HepG2 (cell line): ENCODE measurements around the gene NOP56. TPM values are rescaled to one million over a fixed set of nuclear protein-coding genes. Genes with fewer than 3 reads are reported as not detected.
A peak's percentile ranks its signal among the peaks of the same experiment; 100 is the strongest.

Experiments
- FOSL2 ChIP-seq: sonication (generic); formaldehyde crosslinking; IDR thresholded peaks from 2 replicates; pipeline ENCODE4 v1.4.0; 2020; ENCODE audit warnings: missing genetic modification reagents
- HMGXB3 ChIP-seq: sonication (generic); formaldehyde crosslinking; IDR thresholded peaks from 2 replicates; pipeline ENCODE4 v1.4.0; 2020; ENCODE audit warnings: missing genetic modification reagents, borderline replicate concordance
- ISL2 ChIP-seq: sonication (generic); formaldehyde crosslinking; IDR thresholded peaks from 2 replicates; pipeline ENCODE4 v1.5.0; 2020; ENCODE audit warnings: missing genetic modification reagents
- KAT8 ChIP-seq: IDR thresholded peaks from 2 replicates; pipeline ENCODE4 v1.6.1; 2016; ENCODE audit warnings: missing genetic modification reagents, missing compliant biosample characterization
- KLF13 ChIP-seq: sonication (generic); formaldehyde crosslinking; IDR thresholded peaks from 2 replicates; pipeline ENCODE4 v1.4.0; 2020; ENCODE audit warnings: mild to moderate bottlenecking, missing genetic modification reagents
- MBNL3 ChIP-seq: fragments of 250-450 bp; sonication (Bioruptor Pico); conservative IDR thresholded peaks from 2 replicates; pipeline ENCODE4 v1.8.0; 2022; ENCODE audit warnings: mild to moderate bottlenecking, inconsistent platforms
- MTA1 ChIP-seq: sonication (generic); formaldehyde crosslinking; IDR thresholded peaks from 2 replicates; pipeline ENCODE4 v1.4.0; 2020; ENCODE audit warnings: missing genetic modification reagents, mild to moderate bottlenecking, borderline replicate concordance
- NFYC ChIP-seq: IDR thresholded peaks from 2 replicates; pipeline ENCODE4 v1.6.1; 2016; ENCODE audit warnings: missing genetic modification reagents, missing compliant biosample characterization
- NKX3-1 ChIP-seq: sonication (generic); formaldehyde crosslinking; IDR thresholded peaks from 2 replicates; pipeline ENCODE4 v1.5.0; 2020; ENCODE audit warnings: missing genetic modification reagents
- PATZ1 ChIP-seq: sonication (generic); formaldehyde crosslinking; IDR thresholded peaks from 2 replicates; pipeline ENCODE4 v1.4.0; 2020; ENCODE audit warnings: missing genetic modification reagents
- REPIN1 ChIP-seq: sonication (generic); formaldehyde crosslinking; IDR thresholded peaks from 2 replicates; pipeline ENCODE4 v1.8.0; 2022; ENCODE audit warnings: missing genetic modification reagents, low read depth, mild to moderate bottlenecking, borderline replicate concordance
- SRSF1 ChIP-seq: fragments of 200-400 bp; formaldehyde crosslinking; optimal IDR thresholded peaks from 2 replicates; pipeline ENCODE3; 2017; ENCODE audit warnings: mild to moderate bottlenecking, low read depth, low read length, moderate library complexity
- SSRP1 ChIP-seq: IDR thresholded peaks from 2 replicates; pipeline ENCODE4 v1.6.1; 2016; ENCODE audit warnings: control low read depth
- ZNF253 ChIP-seq: sonication (generic); formaldehyde crosslinking; IDR thresholded peaks from 2 replicates; pipeline ENCODE4 v1.8.0; 2022; ENCODE audit warnings: mild to moderate bottlenecking, missing genetic modification reagents, borderline replicate concordance
- ZNF501 ChIP-seq: sonication (generic); formaldehyde crosslinking; IDR thresholded peaks from 2 replicates; pipeline ENCODE4 v1.5.1; 2020; ENCODE audit warnings: mild to moderate bottlenecking, moderate library complexity, missing genetic modification reagents
- ZNF546 ChIP-seq: sonication (generic); formaldehyde crosslinking; conservative IDR thresholded peaks from 2 replicates; pipeline ENCODE4 v1.8.1; 2023; ENCODE audit warnings: mild to moderate bottlenecking, missing genetic modification reagents
- ZNF567 ChIP-seq: sonication (generic); formaldehyde crosslinking; IDR thresholded peaks from 2 replicates; pipeline ENCODE4 v1.8.1; 2023; ENCODE audit warnings: mild to moderate bottlenecking, missing genetic modification reagents, borderline replicate concordance
- ZNF724P ChIP-seq: sonication (generic); formaldehyde crosslinking; IDR thresholded peaks from 2 replicates; pipeline ENCODE4 v1.8.0; 2022; ENCODE audit warnings: missing genetic modification reagents, borderline replicate concordance
- ZNF777 ChIP-seq: sonication (generic); formaldehyde crosslinking; IDR thresholded peaks from 2 replicates; pipeline ENCODE4 v1.4.0; 2020; ENCODE audit warnings: missing genetic modification reagents
- ZNF816 ChIP-seq: sonication (generic); formaldehyde crosslinking; IDR thresholded peaks from 2 replicates; pipeline ENCODE4 v1.8.0; 2022; ENCODE audit warnings: missing genetic modification reagents, mild to moderate bottlenecking, borderline replicate concordance
- polyA plus RNA-seq, 8 experiments: library from polyadenylated mRNA; depleted of rRNA in 3 of 8; stranded (reverse) in 7 of 8; unstranded in 1 of 8; fragments of >200 nt; fragmentation: Illumina TruSeq in 4 of 8; extraction: Trizol in 4 of 8; gene quantifications; 2 replicates each; pipeline versions ENCODE4 v1.2.1 to v1.2.3, GENCODE V29; 2011 to 2016; ENCODE audit warnings: low read depth in 4 of 8, missing spikeins in 1 of 8, mixed read lengths in 1 of 8; ENCODE audit not compliant: insufficient read depth in 1 of 8
- total RNA-seq, 5 experiments: library from RNA; depleted of rRNA; stranded (reverse); fragments of >200 nt; fragmentation: Illumina TruSeq; extraction: Trizol; gene quantifications; 2 replicates each; pipeline ENCODE4 v1.2.3, GENCODE V29; 2016; ENCODE audit warnings: low read depth in 1 of 5
- TF ChIP-seq, protein P1 (sequence below), 2 experiments: sonication (generic) in 1 of 2; formaldehyde crosslinking in 1 of 2; IDR thresholded peaks; 2 replicates each; pipeline versions ENCODE4 v1.5.1 to v1.6.1; 2011 to 2020; ENCODE audit warnings: borderline replicate concordance in 1 of 2, low read depth in 1 of 2, low read length in 1 of 2, mild to moderate bottlenecking in 1 of 2, missing genetic modification reagents in 1 of 2, moderate library complexity in 1 of 2

NOP56 gene
- total and polyA plus RNA-seq, 2 of the 13 experiments (the other 11 are each of a cell fraction or from before 2014, with no cell fraction given) = 369 to 1,116 TPM

DNA sequence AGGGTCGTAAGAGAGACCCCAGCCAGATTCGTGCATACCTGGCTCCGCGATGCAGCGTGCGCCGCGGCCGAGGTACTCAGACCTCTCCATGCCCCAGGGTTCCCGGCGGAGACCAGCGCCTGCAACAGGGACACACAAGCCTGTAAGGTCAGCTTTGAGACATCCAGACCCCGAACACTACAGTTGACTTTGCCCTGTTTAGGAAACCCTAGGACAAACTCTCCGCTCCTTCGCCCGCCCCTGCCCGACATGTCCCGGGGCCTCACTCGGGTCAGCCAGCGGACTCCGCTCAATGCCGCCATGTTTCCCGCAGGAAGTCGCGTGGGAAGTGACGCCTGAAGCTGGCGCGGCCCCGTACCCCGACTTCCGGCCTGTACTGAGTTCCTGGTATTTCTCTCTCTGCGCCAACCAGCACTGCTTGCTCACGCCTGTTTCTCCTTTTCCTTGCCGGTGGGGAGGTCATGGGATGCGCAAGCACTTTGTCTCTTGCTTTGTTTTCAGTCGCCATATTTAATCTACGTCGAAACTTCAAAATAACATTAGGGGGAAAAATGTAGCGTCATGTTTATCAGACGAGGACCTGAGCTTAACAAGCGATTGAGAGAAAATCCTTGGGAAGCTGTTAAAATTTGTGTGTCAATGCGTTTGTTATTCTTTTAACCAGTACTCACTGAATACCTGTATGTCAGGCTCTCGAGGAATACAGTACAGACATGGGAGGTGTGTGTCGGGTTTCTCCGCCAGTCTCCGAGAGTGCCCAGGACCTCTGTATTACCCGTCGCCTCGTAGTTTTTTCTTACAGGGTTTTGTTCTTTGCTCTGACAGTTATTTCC, 11.7 kb downstream of the NOP56 start, which contains the start of gene IDH3B (continued):
- no peak for TF ChIP-seq ZNF816 (CRISPR knock-in tag)
- peak; percentile 70; the same call in 1 of the 2 replicates for TF ChIP-seq FOSL2 (CRISPR knock-in tag)
- TF ChIP-seq, protein P1, sequence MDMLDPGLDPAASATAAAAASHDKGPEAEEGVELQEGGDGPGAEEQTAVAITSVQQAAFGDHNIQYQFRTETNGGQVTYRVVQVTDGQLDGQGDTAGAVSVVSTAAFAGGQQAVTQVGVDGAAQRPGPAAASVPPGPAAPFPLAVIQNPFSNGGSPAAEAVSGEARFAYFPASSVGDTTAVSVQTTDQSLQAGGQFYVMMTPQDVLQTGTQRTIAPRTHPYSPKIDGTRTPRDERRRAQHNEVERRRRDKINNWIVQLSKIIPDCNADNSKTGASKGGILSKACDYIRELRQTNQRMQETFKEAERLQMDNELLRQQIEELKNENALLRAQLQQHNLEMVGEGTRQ (IDR thresholded peaks at IDR 0.05; ENCODE audit: low read depth, low read length) = no peak
- TF ChIP-seq, protein P1 (CRISPR knock-in tag; IDR thresholded peaks at IDR 0.05; ENCODE audit: borderline replicate concordance) = no peak
- peak; percentile 31; the same call in 1 of the 2 replicates for TF ChIP-seq NKX3-1 (CRISPR knock-in tag)
- TF ChIP-seq SSRP1 (CRISPR knock-in tag) = peak; percentile 90; the same call in 1 of the 2 replicates
- TF ChIP-seq ZNF501 = peak; percentile 98
- peak; percentile 63; the same call in 1 of the 2 replicates for TF ChIP-seq ZNF567
- peak; percentile 95 for TF ChIP-seq HMGXB3
- peak; percentile 91; the same call in 1 of the 2 replicates for TF ChIP-seq ZNF724P (CRISPR knock-in tag)
- TF ChIP-seq REPIN1 (CRISPR knock-in tag) = peak; percentile 96
- TF ChIP-seq ZNF253 = no peak
- TF ChIP-seq ZNF777 = peak; percentile 74; the same call in 1 of the 2 replicates
- TF ChIP-seq SRSF1 = peak; percentile 95
- TF ChIP-seq ZNF546 (CRISPR knock-in tag) = no peak; the same call in 1 of the 2 replicates
- peak; percentile 84 for TF ChIP-seq MTA1 (CRISPR knock-in tag)
- no peak for TF ChIP-seq KLF13 (CRISPR knock-in tag)
- peak; percentile 88 for TF ChIP-seq ISL2 (CRISPR knock-in tag)
- peak; percentile 100 for TF ChIP-seq KAT8 (CRISPR knock-in tag)
- peak; percentile 66 for TF ChIP-seq PATZ1 (CRISPR knock-in tag)
- TF ChIP-seq NFYC (CRISPR knock-in tag) = peak; percentile 58; the same call in 1 of the 2 replicates
- no peak for TF ChIP-seq MBNL3
